Limb (tissue), 2 donors: ENCODE data around the gene ERC1.
A peak's percentile ranks its signal among the peaks of the same experiment; 100 is the strongest.
"Not testable (repeated sequence)": the region's sequence is repeated elsewhere in the genome, so short reads cannot be mapped to it uniquely, and the experiment has no call there.

ENCODE experiments used
- DNase-seq, 2 donors: peaks; one replicate each; pipeline ENCODE4 v3.0.0-alpha.2; 2016; ENCODE audit errors: extremely low spot score in 2 of 2

ERC1 gene

DNA sequence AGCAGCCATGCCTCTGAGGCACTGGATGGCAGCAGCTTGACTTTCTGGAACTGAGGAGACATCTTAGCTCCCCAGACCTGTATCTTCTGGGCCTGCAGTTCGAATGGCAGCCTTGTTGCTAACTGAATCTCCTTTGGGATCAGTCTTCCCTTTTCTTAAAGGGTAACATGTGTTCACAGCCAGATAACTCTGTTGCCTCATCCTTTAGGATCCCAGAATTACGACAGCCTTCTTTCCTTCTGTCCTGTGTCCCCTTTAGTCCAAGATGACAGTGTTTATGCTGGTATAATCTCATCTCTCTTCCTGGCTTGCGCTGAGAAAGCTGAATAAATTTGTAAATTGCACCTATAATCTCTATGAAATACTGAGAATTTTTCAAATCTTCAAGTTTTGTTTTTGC, 9.1 kb upstream of the ERC1 start:
- no peak for DNase-seq

DNA sequence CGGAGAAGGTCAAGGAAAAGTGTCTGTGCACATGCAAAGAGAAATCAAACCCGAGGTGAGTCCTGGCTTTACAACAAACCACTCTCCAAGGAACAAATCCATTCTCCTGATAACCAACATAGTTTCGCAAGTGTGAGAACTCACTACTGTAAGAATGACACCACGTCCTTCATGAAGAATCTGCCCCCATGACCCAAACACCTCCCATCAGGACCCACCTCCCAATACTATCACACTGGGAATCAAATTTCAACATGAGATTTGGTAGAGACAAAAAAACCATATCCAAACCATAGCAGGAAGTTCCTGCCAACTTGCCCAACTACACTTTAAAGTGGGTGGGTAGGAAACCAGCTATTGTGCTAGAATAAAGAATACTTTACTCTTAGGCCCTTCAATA, 2.4 kb upstream of the ERC1 start:
- no peak for DNase-seq

DNA sequence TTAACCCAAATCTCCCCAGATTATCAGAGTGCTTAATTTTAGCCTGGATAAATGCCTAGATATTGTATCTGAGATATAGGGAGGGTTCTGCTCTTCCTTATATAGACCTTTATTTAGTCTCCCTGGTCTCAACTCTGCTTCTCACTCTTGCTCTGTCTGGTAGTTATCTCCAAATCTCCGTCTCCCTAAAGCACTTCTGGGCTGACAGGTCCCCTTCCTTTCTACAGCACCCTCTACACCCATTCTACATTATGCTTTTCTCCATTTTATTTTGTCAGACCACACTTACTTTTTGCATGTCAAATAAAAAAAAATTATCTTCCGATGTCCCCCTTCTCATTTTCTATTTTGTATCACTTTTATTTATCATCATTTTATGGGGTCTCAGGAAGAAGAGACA, 2.0 kb upstream of the ERC1 start:
- DNase-seq: no peak

DNA sequence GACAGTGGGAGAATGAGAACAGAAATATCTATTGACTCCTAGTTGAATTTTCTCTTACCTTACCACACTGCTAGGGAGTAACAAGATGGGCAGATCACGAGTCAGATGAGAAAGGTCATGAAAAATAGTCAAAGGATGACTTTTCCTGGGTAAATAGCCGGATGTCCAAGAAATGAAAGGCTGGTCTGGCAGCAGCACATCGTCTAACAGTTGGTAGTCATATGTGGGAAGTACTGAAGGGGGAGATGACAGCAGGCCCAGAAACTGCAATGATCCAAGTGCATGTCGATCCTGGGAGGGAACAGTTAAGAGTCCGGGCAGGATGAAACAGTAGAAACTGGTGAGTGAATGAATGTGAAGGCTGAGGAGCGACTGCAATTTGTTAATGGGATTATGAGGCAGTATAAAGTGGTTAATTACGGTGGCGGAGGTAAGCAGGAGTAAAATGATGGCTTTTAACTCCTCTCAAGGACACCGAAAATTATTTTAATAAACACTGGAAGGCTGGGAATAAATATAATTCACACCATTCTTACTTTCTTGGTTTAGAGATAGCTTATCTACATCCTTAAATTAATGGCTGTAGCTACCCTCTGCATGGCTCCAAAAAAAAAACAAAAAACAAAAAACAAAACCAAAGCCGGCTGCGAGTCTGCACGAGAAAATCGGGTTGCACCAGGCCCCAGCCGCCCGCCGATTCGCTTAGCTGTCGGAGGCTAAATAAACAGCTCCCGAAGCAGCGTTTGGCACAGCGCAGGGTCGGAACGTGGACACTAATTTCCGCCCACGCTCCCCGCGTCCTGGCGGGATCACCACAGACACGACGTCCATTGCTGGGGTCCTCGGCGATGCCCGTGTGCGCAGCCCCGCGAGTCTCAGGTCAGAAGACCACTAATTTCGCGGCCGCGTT, 1.0 kb upstream of the ERC1 start:
- peak; percentile 50 to 57 for DNase-seq

GRCh38 chr12:991350-992333, 619 bp downstream of the ERC1 start:
- DNase-seq: peak in 1 of 2 donors; percentile 32

DNA sequence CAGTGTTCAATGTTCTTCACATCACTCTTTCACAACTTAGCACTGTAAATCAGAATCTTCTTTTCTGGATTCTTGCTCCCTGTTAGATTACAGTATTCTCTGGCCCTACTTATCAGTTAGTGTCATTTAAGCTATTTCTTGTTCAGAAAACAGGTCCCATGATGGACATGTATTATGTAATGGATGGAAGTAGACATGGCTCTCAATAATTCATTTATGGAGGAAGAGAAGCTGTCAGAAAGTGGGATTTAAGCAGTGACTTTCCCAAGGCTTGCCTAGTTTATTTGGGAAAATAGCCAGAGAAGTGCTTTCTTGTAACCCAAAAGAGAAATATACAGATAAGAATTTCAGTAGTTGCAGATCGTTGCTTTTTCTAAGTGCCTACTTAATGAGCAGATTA, 1.6 kb downstream of the ERC1 start:
- DNase-seq: no peak

GRCh38 chr12:996881-997280, 5.9 kb downstream of the ERC1 start:
- DNase-seq: no peak

DNA sequence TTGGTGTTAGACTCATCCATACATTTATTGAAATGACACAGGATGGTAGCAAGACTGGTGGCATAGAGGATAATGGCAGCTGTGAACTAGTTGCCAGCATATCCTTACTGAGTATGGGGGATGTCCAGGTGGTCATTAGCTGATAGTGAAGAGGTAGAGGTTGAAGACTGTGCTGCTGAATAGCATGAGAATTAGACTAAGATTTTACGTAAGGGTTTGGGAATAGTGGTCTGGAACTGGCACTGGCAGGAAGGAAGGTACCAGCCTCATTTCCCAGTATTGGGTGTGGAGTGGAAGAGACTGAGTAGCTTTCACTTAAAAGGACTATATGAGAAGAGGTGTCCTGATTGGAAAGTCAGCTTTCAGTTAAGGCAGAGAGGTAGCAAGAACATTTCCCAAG, 6.5 kb downstream of the ERC1 start:
- no peak for DNase-seq

DNA sequence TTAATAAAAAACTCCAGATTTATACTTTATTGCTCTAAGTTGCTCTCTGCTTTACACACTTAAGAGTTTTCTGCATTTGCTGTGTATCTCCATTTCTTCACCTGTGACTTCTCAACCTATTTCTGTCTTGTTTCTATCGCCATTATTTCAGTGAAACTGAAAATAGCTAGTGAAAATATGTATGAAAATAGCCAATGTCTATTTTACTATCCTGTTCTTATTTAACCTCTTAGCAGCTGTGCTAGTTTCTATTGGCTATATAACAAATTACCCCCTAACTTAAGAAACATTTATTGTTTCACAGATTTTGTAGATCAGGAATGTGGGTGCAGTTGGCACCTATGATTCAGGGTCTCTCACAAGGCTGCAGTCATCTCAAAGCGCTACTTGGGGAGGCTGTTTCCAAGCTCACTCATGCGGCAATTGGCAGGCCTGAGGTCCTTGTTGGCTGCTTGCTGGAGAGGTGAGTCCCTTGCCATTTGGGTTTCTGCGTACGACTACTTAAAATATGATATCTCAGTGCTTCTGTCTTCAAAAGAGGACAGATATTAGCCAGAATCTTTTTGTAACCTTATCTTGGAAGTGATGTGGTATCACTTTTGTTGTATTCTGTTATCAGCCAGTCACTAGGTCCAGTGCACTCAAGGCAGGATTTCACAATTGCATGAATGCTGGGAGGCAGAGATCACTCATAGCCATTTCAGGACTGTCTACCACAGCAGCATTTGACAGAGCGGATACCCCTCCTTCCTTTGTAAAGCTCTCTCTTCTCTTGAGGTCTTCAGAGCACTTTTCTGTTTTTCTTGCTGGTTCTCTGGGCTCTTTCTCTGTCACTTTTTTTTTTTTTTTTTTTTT, 7.2 kb downstream of the ERC1 start:
- no peak for DNase-seq

DNA sequence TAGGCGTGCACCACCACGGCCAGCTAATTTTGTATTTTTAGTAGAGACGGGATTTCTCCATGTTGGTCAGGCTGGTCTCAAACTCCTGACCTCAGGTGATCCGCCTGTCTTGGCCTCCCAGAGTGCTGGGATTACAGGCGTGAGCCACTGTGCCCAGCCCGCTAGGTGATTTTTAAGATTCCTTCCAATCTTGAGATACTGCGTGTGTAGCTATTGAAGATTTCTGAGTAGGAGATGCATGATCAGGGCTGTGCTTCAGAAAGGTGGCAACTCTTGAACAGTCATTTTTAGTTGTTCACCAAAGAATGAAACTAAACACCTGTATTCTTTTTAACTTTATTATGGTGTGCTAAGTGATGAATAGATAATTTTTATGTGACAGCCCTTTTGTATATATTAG, 8.7 kb downstream of the ERC1 start:
- DNase-seq: not testable (repeated sequence)

DNA sequence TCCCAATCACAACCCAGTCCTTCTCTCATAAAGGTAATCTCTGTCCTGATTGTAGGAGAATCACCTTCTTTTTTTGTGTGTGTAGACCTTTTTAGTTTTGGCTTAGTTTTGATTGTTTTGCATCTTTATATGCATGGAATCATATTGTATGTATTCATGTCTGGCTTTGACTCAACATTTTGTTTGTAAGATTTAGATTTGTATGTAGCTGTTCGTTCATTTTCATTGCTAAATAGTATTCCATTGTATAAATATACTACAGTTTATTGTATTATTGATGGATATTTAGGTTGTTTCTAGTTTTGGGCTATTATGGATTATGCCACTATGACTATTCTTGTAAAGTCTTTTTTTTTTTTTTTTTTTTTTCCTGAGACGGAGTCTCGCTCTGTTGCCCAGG, 10.5 kb downstream of the ERC1 start:
- DNase-seq: no peak

DNA sequence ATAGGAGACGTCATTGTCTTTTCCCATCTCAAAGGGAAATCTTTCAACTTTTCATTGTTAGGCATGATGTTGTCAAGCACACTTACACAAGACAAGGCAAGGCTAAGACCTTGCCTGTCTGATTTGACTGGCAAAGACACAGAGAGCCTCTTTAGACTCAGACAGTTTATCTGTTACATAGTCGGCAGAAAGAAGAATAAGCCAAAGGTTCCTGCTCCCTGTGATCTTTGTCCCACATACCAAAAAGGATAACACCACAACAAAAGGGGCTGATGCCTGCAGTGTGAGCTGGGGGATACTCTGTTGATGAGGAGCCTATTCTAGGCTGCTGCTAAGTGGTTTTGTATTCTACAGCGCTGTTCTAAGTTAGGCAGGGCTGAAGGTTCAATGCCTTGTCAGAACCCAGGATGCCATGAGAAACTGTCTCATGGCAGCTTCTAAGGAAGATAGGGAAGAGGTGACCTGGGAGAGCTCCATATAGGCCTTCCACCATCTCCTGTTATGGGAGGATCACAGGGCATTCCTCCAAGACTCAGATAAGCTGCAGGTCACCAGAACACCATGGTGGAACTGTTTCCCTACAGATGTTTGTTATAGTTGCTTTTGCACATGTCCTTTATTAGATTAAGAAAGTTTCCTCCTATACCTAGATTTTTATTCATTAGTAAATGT, 12.7 kb downstream of the ERC1 start:
- no peak for DNase-seq

DNA sequence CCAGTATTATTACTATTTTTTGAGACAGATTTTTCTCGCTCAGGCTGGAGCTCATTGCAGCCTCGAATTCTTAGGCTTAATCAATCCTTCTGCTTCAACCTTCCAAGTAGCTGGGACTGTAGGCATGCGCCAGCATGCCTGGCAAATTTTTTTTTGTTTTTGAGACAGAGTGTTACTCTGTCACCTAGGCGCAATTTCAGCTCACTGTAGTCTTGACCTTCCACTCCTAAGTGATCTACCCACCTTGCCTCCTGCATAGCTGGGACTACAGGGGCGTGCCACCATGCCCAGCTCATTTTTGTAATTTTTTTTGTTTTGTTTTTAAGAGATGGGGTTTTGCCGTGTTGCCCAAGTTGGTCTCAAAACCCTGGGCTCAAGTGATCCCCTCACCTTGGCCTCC, 15.2 kb downstream of the ERC1 start:
- DNase-seq: no peak

DNA sequence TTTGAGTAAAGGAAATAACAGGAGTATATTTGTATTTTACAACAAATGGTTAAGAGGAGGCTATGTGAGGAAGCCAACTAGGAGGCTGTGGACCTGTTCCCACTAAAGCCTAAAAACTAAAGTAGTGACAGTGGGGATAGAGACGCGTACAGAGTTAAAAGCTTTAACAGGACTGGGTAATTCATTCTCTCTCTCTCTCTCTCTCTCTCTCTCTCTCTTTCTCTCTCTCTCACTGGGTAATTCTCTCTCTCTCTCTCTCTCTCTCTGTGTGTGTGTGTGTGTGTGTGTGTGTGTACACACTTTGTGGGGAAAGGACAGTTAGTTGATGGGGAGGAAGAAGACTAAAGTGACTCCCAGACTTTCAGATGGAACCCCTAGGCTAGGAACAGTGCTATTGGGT, 16.3 kb downstream of the ERC1 start:
- DNase-seq: no peak

- no peak for DNase-seq
Measured at GRCh38 chr12:1007994-1008393, 17.0 kb downstream of the ERC1 start.

- DNase-seq: no peak
Measured at GRCh38 chr12:1011091-1011490, 20.1 kb downstream of the ERC1 start.

GRCh38 chr12:1013618-1014489, 22.8 kb downstream of the ERC1 start:
- no peak for DNase-seq

- no peak for DNase-seq
Measured at GRCh38 chr12:1019283-1019682, 28.3 kb downstream of the ERC1 start.

GRCh38 chr12:1020389-1020788, 29.4 kb downstream of the ERC1 start:
- DNase-seq: no peak
